GM12874 (cell line): ENCODE measurements around the gene DOCK6.

Source experiments
- CTCF ChIP-seq: IDR thresholded peaks from 2 replicates; pipeline ENCODE4 v1.5.1; 2011; ENCODE audit warnings: low read depth, mild to moderate bottlenecking, control low read depth, low read length, moderate library complexity; ENCODE audit not compliant: insufficient read depth

Gene DOCK6

GRCh38 chr19:11261971-11262839 lies at the start of gene DOCK6:
Gene DOCK6, minus strand, starts transcription at chr19:11262524. Its CDS starts 84 bp downstream, at chr19:11262440.
- peak; percentile 59 for TF ChIP-seq CTCF

GRCh38 chr19:11306337-11306736 lies 44.0 kb upstream of the DOCK6 start:
- TF ChIP-seq CTCF, result no peak

- no peak for TF ChIP-seq CTCF
Observed at GRCh38 chr19:11304936-11305335, 42.6 kb upstream of the DOCK6 start.

GRCh38 chr19:11300811-11301120 lies 38.4 kb upstream of the DOCK6 start:
- no peak for TF ChIP-seq CTCF

- TF ChIP-seq CTCF, result no peak
Observed at GRCh38 chr19:11299946-11300810, 37.9 kb upstream of the DOCK6 start.

GRCh38 chr19:11296264-11296663 lies 33.9 kb upstream of the DOCK6 start:
- no peak for TF ChIP-seq CTCF

- TF ChIP-seq CTCF, result 0 out of 2 replicates have a peak, but pooled peaks have one; percentile 2
Observed at GRCh38 chr19:11295665-11296245, 33.4 kb upstream of the DOCK6 start, which contains the start of gene TSPAN16. Gene TSPAN16, plus strand, starts transcription at chr19:11296160. Its CDS starts 138 bp downstream, at chr19:11296298.
